HG02759 (cell line): ENCODE measurements around the gene QSOX2.
A peak's percentile ranks its signal among the peaks of the same experiment; 100 is the strongest.

Experiments
- ATAC-seq: cut with Tn5 transposase; IDR thresholded peaks from one replicate; pipeline ENCODE4 v1.9.1; 2021; ENCODE audit warnings: mild to moderate bottlenecking, moderate library complexity; ENCODE audit not compliant: unreplicated experiment

QSOX2 gene

DNA sequence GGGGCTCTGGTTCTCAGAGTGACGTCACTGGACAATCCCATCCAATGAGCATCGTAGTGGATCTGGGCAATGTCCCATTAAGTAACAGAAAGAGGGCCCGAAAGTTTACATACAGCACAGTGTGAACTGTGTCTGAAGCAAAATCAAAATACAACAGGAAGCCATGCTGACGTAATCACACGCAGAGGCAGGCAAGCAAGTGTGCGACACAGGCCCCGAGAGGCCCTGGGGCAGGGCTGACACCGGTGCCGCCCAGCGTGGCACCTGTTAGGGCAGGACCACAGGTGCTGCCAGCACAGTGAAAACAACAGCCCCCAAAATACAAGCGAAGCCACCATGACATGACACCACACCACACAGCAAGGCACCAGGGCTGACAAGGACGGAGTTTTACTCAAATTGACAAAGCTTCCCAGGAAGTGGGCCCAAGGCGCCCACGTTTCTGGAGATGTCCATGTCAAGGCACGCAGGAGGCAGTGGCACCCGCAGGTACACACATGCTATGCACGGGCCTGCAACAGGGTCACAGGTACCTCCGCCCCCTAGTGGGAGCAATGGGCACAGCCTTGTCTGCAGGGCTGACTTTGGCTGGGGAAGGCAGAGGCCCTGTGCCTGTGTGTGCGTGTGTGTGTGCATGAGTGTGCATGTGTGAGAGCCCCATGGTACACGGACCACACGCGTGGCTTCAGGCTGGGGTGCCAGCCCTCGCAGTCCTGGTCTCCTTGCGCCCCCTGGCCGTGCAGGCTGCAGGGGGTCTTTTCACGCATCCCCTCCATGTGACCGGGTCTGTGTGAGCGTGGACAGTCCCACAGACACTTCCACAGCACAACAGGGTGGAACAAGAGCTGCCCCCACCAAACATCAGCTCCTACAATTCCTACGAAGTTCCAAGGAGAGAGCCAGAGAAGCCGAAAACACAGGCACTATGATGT lies 19.6 kb downstream of the QSOX2 start:
- ATAC-seq, result peak; percentile 55

DNA sequence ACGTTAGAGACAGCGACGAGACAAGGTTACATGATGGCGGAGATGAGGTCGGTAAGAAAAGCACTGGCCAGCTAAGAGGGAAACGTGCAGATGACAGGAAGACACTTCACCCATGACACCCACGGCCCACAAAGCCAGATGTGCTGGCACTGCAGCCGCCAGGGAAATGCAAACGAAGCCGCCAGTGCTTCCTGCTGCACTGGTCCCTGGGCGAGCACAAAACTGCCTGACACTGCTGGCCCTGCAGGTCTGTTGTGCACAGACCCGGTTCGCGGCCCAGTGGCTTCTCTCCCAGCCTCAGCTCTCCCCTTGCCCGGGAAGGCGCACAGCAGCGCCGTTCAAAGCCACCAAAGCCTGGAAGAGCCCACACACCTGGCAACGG lies 20.3 kb downstream of the QSOX2 start:
- peak; percentile 62 for ATAC-seq

DNA sequence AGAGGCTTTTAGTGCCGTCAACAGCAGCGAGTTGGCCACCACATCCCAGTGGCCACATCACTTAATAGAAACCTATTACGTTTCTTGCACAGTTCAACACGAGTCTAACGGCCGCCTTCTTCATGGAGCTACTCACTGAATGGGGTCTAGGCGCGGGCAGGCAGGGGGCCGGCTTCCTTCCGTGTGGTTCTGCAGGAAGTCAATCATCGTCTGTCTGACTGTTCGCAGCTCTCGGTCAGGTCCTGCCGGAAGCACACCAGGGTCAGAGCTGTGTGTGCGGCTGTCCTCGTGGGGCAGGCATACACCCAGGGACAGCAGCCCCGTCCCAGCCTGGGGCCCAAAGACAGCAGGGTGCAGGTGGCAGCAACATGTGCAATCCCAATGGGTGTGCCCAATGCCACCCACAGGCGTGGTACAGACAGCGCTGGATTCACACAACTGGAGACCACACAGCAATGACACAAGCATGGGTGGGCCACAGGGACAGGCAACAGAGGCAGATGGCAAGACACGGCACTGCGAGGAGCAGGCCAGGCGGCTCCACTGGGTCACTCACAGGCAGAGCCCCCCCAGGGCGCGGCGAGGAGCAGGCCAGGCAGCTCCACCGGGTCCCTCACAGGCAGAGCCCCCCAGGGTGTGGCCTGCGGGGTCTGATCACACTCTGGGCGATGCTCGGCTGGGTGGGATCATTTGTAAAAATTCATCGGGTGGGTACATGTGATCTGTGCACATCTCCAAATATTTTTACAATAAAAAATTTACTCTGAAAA lies 21.6 kb downstream of the QSOX2 start:
- no peak for ATAC-seq

DNA sequence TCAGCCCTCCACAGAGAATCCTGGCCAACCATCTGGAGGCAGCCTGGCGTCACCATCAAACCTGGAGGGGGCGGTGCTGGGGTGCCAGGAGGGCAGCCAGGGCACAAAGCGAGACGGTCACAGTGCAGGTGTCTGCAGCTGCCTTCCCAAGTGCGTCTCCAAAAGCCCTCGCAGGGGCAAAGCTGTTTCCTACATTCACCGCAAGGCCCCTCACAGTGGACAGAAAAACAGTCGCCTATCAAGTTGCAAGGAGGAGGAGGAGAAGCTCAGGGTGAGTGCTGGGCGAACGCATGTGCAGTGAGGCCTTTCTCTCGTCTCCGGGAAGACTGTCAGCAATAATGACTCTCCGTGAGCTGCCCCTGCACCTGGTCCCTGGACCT lies 22.7 kb downstream of the QSOX2 start:
- ATAC-seq, result no peak

DNA sequence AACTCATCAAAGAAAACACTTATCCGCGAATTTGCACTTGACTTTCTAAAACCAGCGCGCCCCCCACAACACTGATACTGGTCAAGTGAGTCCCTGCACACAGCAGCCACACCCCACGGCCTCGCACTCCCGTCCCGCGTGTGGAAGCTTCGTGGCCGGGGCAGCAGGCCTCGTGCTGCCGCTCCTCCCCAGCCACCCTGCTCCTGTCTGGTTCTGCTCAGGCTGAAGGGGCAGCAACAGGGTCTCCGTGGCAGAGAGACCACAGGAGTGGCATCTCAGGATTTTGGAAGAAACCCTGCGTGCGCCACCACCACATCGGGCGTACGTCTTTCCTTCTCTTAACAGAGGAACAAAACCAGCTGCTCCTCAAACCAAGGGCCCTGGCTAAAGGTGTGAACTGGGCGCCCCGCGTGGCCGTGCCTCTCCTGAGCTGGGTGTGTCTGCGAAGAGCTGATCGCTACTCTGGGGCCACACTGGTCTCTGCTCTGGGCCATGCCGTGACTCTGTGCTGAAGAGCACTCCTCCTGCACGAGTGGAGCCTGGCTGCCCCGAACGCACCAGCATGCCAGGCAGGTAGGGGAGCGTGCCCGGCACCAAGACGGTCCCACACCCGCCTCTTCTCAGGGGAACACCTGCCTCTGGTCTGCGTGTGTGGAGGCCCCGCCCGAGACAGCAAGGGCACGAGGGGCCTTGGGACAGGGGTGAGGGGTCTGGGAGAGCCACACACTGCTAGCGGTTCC lies 23.3 kb downstream of the QSOX2 start:
- no peak for ATAC-seq

- no peak for ATAC-seq
Measured at GRCh38 chr9:136220017-136220729, 25.4 kb downstream of the QSOX2 start.

GRCh38 chr9:136219276-136219675 lies 26.3 kb downstream of the QSOX2 start:
- ATAC-seq, result no peak

DNA sequence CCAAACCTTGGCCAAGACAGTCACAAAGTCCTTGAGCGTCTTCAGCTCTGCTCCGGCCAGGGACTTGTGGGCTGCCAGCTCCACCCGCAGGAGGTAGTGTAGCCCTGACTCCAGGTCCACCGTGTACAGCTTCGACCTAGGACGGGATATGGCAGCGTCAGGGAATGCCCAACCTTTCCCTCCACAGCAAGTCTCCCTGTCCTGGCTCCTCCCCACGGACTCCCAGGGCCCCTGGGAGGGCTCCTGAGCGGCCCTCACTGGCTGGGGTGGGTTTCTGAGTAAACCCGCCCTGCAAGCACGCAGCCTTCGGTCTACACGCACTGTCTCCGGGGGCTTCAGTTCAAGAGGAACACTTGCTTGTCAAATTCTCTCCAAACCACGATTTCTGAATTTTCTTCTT lies 26.9 kb downstream of the QSOX2 start:
- ATAC-seq, result no peak

DNA sequence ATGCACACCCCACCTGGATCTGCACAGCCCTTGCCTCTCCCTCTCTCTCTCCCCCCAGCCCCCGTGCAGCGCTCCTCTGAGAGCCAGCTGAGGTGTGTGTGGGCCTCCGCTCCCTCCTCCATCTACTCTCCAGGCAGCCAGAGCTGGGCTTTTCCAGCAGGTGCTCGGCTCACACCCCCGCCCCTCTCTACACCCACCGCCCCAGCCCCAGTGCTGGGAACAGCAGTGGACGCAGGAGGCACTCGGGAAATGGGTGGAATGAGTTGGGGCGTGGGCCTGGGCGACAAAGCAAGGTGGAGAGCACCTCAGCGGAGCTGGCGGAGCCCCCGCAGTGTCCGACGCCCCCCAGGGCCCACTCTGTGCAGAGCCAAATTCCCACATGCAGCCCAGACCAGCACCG lies 27.3 kb downstream of the QSOX2 start:
- no peak for ATAC-seq

DNA sequence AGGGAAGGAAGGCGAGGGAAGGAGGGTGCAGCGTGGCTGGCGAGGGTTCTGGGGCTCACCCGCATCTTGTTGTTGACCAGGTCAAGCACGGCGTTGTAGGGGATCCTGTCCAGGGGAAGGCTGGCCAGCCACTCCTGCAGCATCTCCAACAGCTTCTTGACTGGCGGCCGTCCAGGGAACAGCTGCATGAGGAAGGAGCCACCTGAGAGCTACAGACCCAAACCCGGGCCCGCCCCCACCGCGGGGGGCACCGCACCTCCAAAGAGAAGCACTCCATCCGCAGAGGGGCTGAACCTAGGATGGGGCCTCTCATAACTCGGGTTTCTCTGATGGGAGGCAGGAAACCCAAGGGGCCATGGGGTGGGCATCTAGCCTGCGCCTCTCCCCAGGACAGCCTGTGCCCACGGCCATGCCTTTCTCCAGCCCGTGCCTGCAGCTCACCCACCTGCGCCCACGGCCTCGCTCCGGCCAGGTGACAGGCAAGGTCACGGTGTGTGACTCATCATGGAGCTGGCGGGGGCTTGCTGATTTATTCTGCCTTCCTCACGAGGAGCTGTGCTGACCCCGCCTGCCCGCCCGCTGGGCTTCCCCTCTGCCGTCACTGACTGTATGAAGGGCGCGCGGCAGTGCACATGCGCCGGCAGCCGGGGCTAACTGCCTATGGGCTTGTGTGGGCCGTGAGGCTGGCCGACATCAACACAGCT lies 28.9 kb downstream of the QSOX2 start:
- no peak for ATAC-seq

GRCh38 chr9:136213733-136214132 lies 31.9 kb downstream of the QSOX2 start:
- ATAC-seq, result no peak

DNA sequence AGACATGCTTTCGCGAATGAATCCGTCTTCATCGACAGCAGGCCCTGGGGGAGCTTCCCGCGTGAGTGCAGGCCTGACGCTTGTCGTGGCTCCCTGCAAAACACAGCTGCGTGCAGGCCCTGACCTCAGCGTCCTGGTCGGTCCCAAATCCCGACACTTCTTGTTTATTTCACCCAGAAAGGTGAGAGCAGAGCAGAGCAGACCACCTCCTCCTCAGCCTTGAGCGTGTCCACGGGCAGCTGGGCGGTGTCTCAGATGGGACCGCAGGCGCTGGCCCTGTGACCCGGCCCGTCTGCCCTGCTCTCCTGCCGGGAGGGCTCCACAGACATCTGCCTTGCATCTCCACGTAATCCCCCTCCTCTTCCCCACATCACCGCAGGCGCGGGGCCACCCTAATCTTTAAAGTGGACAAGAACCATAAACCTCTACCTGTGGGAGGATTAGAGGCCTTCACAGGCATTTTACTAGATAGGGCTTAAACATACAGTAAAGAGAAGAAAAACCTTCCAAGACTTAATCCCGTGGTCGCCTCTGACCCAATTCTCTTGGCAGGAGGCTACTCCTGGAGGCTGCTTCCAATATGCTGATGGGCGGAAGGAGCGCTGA lies 33.2 kb downstream of the QSOX2 start:
- no peak for ATAC-seq

GRCh38 chr9:136211441-136212344 lies 33.9 kb downstream of the QSOX2 start:
- no peak for ATAC-seq

DNA sequence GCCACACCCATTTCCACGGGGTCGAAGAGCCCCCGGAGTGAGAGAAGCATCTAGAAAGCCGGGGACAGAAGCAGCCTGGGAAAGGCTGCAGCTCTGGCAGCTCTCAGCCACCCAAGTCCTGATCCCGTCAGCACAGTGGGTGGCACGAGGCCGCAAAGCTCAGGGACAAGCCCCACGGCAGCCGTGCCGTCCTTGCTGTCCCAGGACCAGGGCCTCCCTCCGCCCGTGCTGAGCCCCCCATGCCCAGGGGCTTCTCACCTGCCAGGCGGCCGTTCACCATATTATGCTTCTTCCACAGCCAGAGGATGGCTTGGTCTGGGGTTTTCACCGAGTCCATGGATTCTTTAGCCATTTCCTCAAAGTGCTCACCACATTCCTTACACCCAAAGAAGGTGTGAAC lies 34.6 kb downstream of the QSOX2 start:
- ATAC-seq, result no peak

- ATAC-seq, result no peak
Measured at GRCh38 chr9:136210276-136210675, 35.3 kb downstream of the QSOX2 start.

- ATAC-seq, result no peak
Measured at GRCh38 chr9:136209786-136210185, 35.8 kb downstream of the QSOX2 start.

DNA sequence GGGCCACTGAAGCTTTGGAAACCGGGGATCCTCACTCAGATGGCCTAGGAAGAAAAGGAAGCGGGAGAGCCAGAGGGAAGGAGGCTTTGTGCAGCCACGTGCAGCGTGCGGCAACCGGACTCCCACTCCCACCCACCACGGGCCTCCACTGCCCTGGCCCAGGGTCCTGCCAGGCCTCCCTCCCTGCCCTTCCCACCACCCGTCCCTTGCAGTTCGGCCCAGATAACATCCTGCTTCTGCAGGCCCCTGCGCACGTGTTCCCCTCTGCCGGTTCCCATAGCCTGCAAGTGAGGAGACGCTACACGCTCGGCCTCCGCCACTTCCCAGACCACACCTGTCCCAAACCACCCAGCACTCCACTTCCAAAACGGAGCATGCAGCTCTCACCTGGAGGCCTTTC lies 36.4 kb downstream of the QSOX2 start:
- no peak for ATAC-seq

DNA sequence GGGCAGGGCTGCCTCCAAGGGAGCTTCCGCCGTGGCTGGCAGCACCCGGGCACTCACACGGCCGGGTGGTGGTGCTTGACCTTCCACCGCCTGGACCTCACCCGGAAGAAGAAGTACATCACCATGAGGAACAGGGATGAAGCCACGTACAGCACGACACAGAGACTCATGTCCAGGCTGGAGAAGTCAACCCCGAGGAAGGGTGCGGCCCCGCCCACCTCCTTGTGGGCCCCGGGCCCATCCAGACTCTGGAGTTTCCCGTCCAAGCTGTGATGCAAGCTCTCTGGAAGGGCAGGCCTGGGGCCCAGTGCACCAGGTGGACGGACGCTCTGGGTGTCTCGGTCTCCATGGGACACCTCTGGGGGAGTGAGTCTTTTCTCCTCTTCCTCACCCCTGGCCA lies 36.9 kb downstream of the QSOX2 start:
- no peak for ATAC-seq

GRCh38 chr9:136207616-136208015 lies 38.0 kb downstream of the QSOX2 start:
- ATAC-seq, result no peak
